Loucy (cell line): ENCODE data around the gene STXBP6.

ENCODE experiments used
- H2AFZ ChIP-seq: fragments of 200-600 bp; sonication (generic); 2 replicates; pipeline ENCODE4 v1.6.0; 2016; ENCODE audit warnings: antibody characterized with exemption, mild to moderate bottlenecking, low read length, moderate library complexity
- H3F3A ChIP-seq: fragments of 200-600 bp; 2 replicates; pipeline ENCODE4 v1.6.0; 2016; ENCODE audit warnings: antibody characterized with exemption, low read depth, mild to moderate bottlenecking
- H3K27me3 ChIP-seq: fragments of 200-600 bp; sonication (generic); 2 replicates; pipeline ENCODE4 v1.6.1; 2014; ENCODE audit warnings: low read length, mild to moderate bottlenecking; ENCODE audit not compliant: insufficient read depth, poor library complexity, severe bottlenecking
- H3K36me3 ChIP-seq: fragments of 200-600 bp; sonication (generic); 2 replicates; pipeline ENCODE4 v1.6.1; 2016; ENCODE audit warnings: low read length; ENCODE audit not compliant: insufficient read depth
- H3K4me1 ChIP-seq: fragments of 200-600 bp; sonication (generic); 2 replicates; pipeline ENCODE4 v1.5.1; 2014; ENCODE audit warnings: low read length, mild to moderate bottlenecking; ENCODE audit not compliant: insufficient read depth, poor library complexity, severe bottlenecking
- H3K4me2 ChIP-seq: fragments of 200-600 bp; sonication (generic); 2 replicates; pipeline ENCODE4 v1.6.0; 2014; ENCODE audit warnings: antibody characterized with exemption, low read length, low read depth, mild to moderate bottlenecking; ENCODE audit not compliant: poor library complexity, severe bottlenecking
- H3K4me3 ChIP-seq: fragments of 200-600 bp; sonication (generic); 2 replicates; pipeline ENCODE4 v1.5.1; 2014; ENCODE audit warnings: low read length, mild to moderate bottlenecking, mixed read lengths; ENCODE audit not compliant: poor library complexity, severe bottlenecking
- H3K79me2 ChIP-seq: fragments of 200-600 bp; sonication (generic); 2 replicates; pipeline ENCODE4 v1.6.1; 2014; ENCODE audit warnings: low read length; ENCODE audit not compliant: insufficient read depth
- H3K9ac ChIP-seq: fragments of 200-600 bp; sonication (generic); 2 replicates; pipeline ENCODE4 v1.6.0; 2014; ENCODE audit warnings: mild to moderate bottlenecking, low read depth, low read length, moderate library complexity; ENCODE audit not compliant: poor library complexity, severe bottlenecking
- H3K9me2 ChIP-seq: fragments of 200-600 bp; sonication (generic); replicated peaks from 2 replicates; pipeline ENCODE4 v1.6.1; 2016; ENCODE audit warnings: low read depth, low read length, mixed read lengths
- H3K9me3 ChIP-seq: fragments of 200-600 bp; sonication (generic); 2 replicates; pipeline ENCODE4 v1.6.1; 2014; ENCODE audit warnings: mild to moderate bottlenecking, antibody characterized with exemption, low read length, low read depth; ENCODE audit not compliant: insufficient read depth
- H4K20me1 ChIP-seq: fragments of 200-600 bp; sonication (generic); 2 replicates; pipeline ENCODE4 v1.6.0; 2014; ENCODE audit warnings: antibody characterized with exemption, low read length, mild to moderate bottlenecking; ENCODE audit not compliant: insufficient read depth, poor library complexity, severe bottlenecking
- CTCF ChIP-seq: fragments of 200-600 bp; sonication (generic); conservative IDR thresholded peaks from 2 replicates; pipeline ENCODE4 v1.5.1; 2014; ENCODE audit warnings: mild to moderate bottlenecking, antibody characterized with exemption, low read length
- EZH2phosphoT487 ChIP-seq: fragments of 200-600 bp; IDR thresholded peaks from 2 replicates; pipeline ENCODE4 v1.6.1; 2018; ENCODE audit warnings: antibody characterized with exemption, mild to moderate bottlenecking, moderate library complexity, borderline replicate concordance

STXBP6 gene

DNA sequence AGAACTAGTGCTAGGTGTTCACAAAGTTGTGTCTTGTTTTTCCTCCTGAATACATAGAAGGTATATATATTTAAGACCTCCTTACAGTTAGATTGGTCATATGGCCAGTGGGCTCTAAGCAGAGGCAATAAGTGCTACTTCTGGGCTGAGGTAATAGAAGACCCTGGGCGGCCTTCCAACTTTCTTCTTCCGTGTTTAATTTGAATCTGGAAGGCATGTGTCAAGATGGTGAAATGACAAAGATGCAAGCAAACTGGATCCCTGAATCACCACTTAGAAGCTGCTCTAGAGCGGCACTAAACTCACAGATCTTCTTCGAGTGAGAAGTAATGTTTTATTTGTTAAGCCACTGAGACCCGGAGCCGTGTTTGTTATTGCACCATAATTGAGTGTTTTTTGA lies 215.0 kb downstream of the STXBP6 start:
- Histone ChIP-seq H3F3A (no peaks in the 10 kb centered on the region), H4K20me1 (no peaks in the 10 kb centered on the region), H3K4me1 (no peaks in the 10 kb centered on the region), H3K79me2 (no peaks in the 10 kb centered on the region), H3K4me3 (no peak overlapping the region), H3K27me3 (no peaks in the 10 kb centered on the region), H3K36me3 (no peaks in the 10 kb centered on the region), H3K4me2 (no peak overlapping the region), H2AFZ (no peak overlapping the region), H3K9me3 (no peaks in the 10 kb centered on the region), H3K9me2 (no peaks in the 10 kb centered on the region), H3K9ac (no peak overlapping the region)
- TF ChIP-seq CTCF (no peak), EZH2phosphoT487 (no peak)

- Histone ChIP-seq H3K4me1 (no peaks in the 10 kb centered on the region), H3K79me2 (no peaks in the 10 kb centered on the region), H3K9ac (no peak overlapping the region), H3K4me3 (no peak overlapping the region), H3K27me3 (no peaks in the 10 kb centered on the region), H4K20me1 (no peaks in the 10 kb centered on the region), H3K4me2 (no peak overlapping the region), H3K36me3 (no peaks in the 10 kb centered on the region), H3F3A (no peaks in the 10 kb centered on the region), H3K9me3 (no peaks in the 10 kb centered on the region), H3K9me2 (no peaks in the 10 kb centered on the region), H2AFZ (no peak overlapping the region)
- TF ChIP-seq EZH2phosphoT487 (no peak), CTCF (no peak)
Observed at GRCh38 chr14:24833385-24833784, 216.6 kb downstream of the STXBP6 start.

- Histone ChIP-seq H3K4me2 (no peak overlapping the region), H2AFZ (no peak overlapping the region), H3K27me3 (no peaks in the 10 kb centered on the region), H3K79me2 (no peaks in the 10 kb centered on the region), H3K9me2 (no peaks in the 10 kb centered on the region), H3K4me3 (no peak overlapping the region), H3K9me3 (no peaks in the 10 kb centered on the region), H3K9ac (no peak overlapping the region), H3F3A (no peaks in the 10 kb centered on the region), H3K4me1 (no peaks in the 10 kb centered on the region), H4K20me1 (no peaks in the 10 kb centered on the region), H3K36me3 (no peaks in the 10 kb centered on the region)
- TF ChIP-seq CTCF: no peak
- no peak for TF ChIP-seq EZH2phosphoT487
Observed at GRCh38 chr14:24831677-24832076, 218.3 kb downstream of the STXBP6 start.
